ACC112 (cell line): ENCODE data around the gene GAL.

Experiments used
- H2AFZ ChIP-seq: fragments of 200-600 bp; sonication (generic); one replicate; pipeline ENCODE4 v1.6.0; 2017; ENCODE audit warnings: antibody characterized with exemption, low read length; ENCODE audit not compliant: unreplicated experiment
- H3K27ac ChIP-seq: fragments of 200-600 bp; sonication (generic); 2 replicates; pipeline ENCODE4 v1.5.1; 2014; ENCODE audit warnings: low read depth, mild to moderate bottlenecking, antibody characterized with exemption, low read length, moderate library complexity
- H3K27me3 ChIP-seq: fragments of 200-600 bp; sonication (generic); 2 replicates; pipeline ENCODE4 v1.6.1; 2014; ENCODE audit warnings: mild to moderate bottlenecking, antibody characterized with exemption, low read length, moderate library complexity, mixed read lengths; ENCODE audit not compliant: insufficient read depth
- H3K36me3 ChIP-seq: fragments of 200-600 bp; sonication (generic); 2 replicates; pipeline ENCODE4 v1.6.1; 2016; ENCODE audit warnings: mild to moderate bottlenecking, antibody characterized with exemption, low read length, moderate library complexity, mixed read lengths; ENCODE audit not compliant: insufficient read depth
- H3K4me1 ChIP-seq: fragments of 200-600 bp; sonication (generic); one replicate; pipeline ENCODE4 v1.6.1; 2016; ENCODE audit warnings: low read length, mixed read lengths; ENCODE audit not compliant: insufficient read depth, unreplicated experiment, control insufficient read depth
- H3K4me3 ChIP-seq: fragments of 200-600 bp; sonication (generic); 2 replicates; pipeline ENCODE4 v1.5.1; 2014; ENCODE audit warnings: mild to moderate bottlenecking, low read depth, low read length
- H3K79me2 ChIP-seq: fragments of 200-600 bp; sonication (generic); one replicate; pipeline ENCODE4 v1.6.0; 2016; ENCODE audit warnings: low read length; ENCODE audit not compliant: control insufficient read depth, unreplicated experiment, insufficient read depth

Gene GAL

GRCh38 chr11:68711114-68711513 lies 26.8 kb downstream of the GAL start:
- H3K27me3 ChIP-seq: peaks cover 60% of the 10 kb centered on the region
- H3K4me3 ChIP-seq: no peak overlapping the region
- no peak overlapping the region for H3K27ac ChIP-seq
- H2AFZ ChIP-seq: no peak overlapping the region
- no peaks in the 10 kb centered on the region for H3K79me2 ChIP-seq
- H3K36me3 ChIP-seq: no peaks in the 10 kb centered on the region
- H3K4me1 ChIP-seq: no peaks in the 10 kb centered on the region

DNA sequence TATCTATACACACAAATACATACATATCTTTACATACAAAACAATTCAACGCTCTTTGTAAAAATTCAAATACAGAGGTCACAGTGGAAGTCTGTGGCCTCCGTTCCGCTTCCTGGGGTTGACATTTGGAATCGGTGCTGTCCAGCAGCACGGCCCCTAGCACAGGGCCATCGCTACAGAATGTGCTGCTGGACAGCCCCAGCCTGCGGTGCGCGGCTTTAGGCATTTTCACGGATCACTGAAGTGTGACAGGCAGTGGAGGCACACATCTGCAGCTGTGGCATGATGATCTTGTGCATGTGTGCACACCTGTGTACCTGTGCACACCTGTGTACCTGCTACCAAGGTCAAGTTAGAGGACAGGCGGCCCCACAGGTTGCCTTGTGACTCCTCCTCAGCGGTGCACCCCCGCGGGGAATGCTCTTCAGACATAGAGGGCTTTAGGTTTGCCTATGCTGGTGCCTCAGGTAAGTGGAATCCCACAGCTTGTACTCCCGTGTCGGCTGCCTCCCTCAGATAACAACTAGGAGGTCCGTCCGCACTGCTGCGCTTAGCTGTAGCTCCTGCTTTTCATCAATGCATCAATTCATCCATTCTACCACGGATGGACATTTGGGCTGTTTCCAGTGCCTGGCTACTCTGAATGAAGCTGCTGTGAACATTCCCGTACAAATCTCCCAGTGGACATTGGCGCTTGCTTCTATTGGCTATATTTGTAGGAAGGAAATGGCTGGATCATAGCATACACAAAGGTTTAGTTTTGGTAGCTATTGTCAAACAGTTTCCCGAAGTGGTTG lies 29.9 kb downstream of the GAL start:
- no peak overlapping the region for H2AFZ ChIP-seq
- no peak overlapping the region for H3K27ac ChIP-seq
- no peaks in the 10 kb centered on the region for H3K79me2 ChIP-seq
- peaks cover 82% of the 10 kb centered on the region for H3K27me3 ChIP-seq
- no peak overlapping the region for H3K4me3 ChIP-seq
- no peaks in the 10 kb centered on the region for H3K4me1 ChIP-seq
- no peaks in the 10 kb centered on the region for H3K36me3 ChIP-seq

DNA sequence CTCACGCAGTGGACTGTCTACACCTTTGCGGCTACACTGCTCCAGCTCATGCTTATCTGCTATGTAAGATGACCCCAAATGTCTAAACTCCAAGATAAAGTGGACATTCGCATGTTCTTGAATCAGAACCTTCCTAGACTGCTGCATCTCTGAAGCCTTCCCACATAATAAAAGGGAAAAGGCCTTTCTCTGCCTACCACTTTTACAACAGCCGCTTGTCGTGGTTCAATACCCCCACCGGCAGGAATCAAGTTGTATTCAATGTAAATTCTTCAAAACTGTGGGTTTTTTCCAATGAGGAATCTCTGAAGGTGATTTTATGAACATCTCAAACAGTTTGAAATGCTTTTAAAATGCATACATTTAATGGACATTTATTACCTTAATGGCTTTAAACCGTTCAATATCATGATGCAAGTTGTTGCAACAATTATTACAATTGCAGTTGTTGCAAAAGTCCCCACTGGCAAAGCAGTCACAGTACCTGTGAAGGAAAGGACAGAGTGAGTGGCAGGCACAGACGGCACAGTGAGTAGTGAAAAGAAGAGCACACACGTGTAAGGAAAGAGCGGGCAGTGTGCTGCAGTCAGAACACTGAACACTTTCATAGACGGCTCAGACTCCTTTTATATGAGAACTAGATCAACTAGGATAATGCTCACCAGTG lies 31.2 kb downstream of the GAL start:
- Histone ChIP-seq H3K27me3 (peaks cover 93% of the 10 kb centered on the region), H3K27ac (no peak overlapping the region)

DNA sequence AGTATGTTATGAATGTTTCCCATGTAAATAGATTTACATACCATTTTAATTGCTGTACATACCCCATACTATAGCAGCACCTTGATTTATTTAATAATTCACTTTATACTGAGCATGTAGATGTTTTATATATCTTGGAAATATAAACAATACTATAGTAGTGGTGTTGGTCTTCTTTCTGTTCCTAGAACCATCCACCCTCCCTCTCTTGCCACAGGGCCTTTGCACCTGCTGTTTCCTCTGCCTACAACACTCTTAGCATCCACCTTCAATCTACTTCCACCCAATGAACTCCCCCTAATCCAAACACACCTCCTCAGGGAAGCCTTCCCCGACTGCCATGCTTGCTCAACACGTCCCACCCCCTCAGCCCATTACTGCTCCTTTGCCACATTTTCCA lies 36.7 kb downstream of the GAL start:
- Histone ChIP-seq H3K4me3 (no peak overlapping the region), H3K36me3 (no peaks in the 10 kb centered on the region), H3K27ac (no peak overlapping the region), H3K4me1 (no peaks in the 10 kb centered on the region), H3K27me3 (peaks cover 88% of the 10 kb centered on the region), H2AFZ (no peak overlapping the region), H3K79me2 (no peaks in the 10 kb centered on the region)

More for the DNA sequence above, 31.2 kb downstream of the GAL start:
- Histone ChIP-seq H3K36me3 (no peaks in the 10 kb centered on the region), H3K4me3 (no peak overlapping the region), H2AFZ (no peak overlapping the region), H3K79me2 (no peaks in the 10 kb centered on the region), H3K4me1 (no peaks in the 10 kb centered on the region)

- Histone ChIP-seq H2AFZ (no peak overlapping the region), H3K79me2 (no peaks in the 10 kb centered on the region), H3K36me3 (no peaks in the 10 kb centered on the region), H3K27ac (no peak overlapping the region), H3K4me1 (no peaks in the 10 kb centered on the region), H3K27me3 (peaks cover 80% of the 10 kb centered on the region), H3K4me3 (no peak overlapping the region)
Observed at GRCh38 chr11:68722143-68722542, 37.8 kb downstream of the GAL start.

GRCh38 chr11:68724293-68724692 lies 39.9 kb downstream of the GAL start:
- no peaks in the 10 kb centered on the region for H3K79me2 ChIP-seq
- no peaks in the 10 kb centered on the region for H3K4me1 ChIP-seq
- H3K27me3 ChIP-seq: peaks cover 80% of the 10 kb centered on the region
- no peak overlapping the region for H3K27ac ChIP-seq
- no peak overlapping the region for H3K4me3 ChIP-seq
- no peak overlapping the region for H2AFZ ChIP-seq
- H3K36me3 ChIP-seq: no peaks in the 10 kb centered on the region

- no peak overlapping the region for H3K27ac ChIP-seq
- H3K36me3 ChIP-seq: no peaks in the 10 kb centered on the region
- no peak overlapping the region for H2AFZ ChIP-seq
- no peaks in the 10 kb centered on the region for H3K79me2 ChIP-seq
- H3K4me1 ChIP-seq: no peaks in the 10 kb centered on the region
- peaks cover 77% of the 10 kb centered on the region for H3K27me3 ChIP-seq
- no peak overlapping the region for H3K4me3 ChIP-seq
Observed at GRCh38 chr11:68727783-68728182, 43.4 kb downstream of the GAL start.

DNA sequence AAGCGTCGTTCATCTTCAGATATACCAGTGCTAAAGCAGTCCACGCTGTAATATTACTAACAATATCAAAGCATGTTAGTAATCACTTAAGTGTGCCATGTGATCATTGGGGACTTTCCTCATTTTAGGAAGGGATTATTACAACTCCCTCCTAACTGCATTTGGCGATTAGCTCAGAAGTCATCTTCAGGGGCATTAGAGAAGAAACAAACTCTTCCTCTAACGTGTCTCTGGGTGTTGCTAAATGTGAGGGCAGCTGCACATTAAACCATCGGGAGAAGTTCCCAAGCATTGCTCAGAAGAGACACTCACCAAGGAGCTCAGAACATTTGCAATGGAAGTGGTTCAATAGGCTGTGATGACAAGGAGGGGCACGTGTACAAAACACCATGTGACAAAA lies 49.8 kb downstream of the GAL start:
- H3K4me1 ChIP-seq: no peaks in the 10 kb centered on the region
- no peak overlapping the region for H2AFZ ChIP-seq
- H3K27ac ChIP-seq: no peak overlapping the region
- no peak overlapping the region for H3K4me3 ChIP-seq
- H3K27me3 ChIP-seq: peaks cover 77% of the 10 kb centered on the region
- H3K36me3 ChIP-seq: no peaks in the 10 kb centered on the region
- no peaks in the 10 kb centered on the region for H3K79me2 ChIP-seq

- H3K79me2 ChIP-seq: no peaks in the 10 kb centered on the region
- no peak overlapping the region for H2AFZ ChIP-seq
- H3K27me3 ChIP-seq: peaks cover 69% of the 10 kb centered on the region
- H3K4me3 ChIP-seq: no peak overlapping the region
- H3K27ac ChIP-seq: no peak overlapping the region
- no peaks in the 10 kb centered on the region for H3K4me1 ChIP-seq
- H3K36me3 ChIP-seq: no peaks in the 10 kb centered on the region
Observed at GRCh38 chr11:68735125-68735524, 50.8 kb downstream of the GAL start.

- no peaks in the 10 kb centered on the region for H3K79me2 ChIP-seq
- peaks cover 70% of the 10 kb centered on the region for H3K27me3 ChIP-seq
- H3K4me1 ChIP-seq: no peaks in the 10 kb centered on the region
- H2AFZ ChIP-seq: no peak overlapping the region
- H3K36me3 ChIP-seq: no peaks in the 10 kb centered on the region
- no peak overlapping the region for H3K27ac ChIP-seq
- no peak overlapping the region for H3K4me3 ChIP-seq
Observed at GRCh38 chr11:68735646-68736045, 51.3 kb downstream of the GAL start.
